ENCODE measurements around the gene MTMR4.

Gene MTMR4

DNA sequence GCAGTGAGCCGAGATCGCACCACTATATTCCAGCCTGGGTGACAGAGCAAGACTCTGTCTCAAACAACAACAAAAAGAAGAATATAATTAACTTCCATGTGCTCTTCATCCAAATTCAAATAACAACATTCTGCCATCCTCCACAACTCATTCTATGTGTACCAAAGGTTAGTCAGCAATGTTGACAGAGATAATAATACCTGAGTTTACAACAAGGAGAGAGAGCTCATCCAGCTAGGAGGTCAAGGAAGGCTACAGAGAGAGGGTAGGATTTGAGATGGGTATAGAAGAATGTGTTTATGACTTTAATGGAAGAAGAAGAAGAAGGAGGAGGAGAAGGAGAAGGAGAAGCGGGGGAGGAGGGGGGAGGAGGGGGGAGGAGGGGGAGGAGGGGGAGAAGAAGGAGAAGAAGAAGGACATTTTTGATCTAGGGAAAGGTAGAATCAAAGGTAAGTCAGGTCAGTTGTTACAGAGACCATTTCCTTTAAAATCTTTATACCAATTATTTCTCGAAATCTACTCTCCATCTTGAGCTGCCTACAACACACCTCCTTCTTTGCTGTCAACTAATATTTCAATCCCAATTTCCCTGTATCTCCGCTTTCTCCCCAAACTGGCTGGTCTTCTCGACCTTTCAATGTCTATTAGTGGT is 16.1 kb downstream of the MTMR4 start:
- TF ChIP-seq, protein P1, sequence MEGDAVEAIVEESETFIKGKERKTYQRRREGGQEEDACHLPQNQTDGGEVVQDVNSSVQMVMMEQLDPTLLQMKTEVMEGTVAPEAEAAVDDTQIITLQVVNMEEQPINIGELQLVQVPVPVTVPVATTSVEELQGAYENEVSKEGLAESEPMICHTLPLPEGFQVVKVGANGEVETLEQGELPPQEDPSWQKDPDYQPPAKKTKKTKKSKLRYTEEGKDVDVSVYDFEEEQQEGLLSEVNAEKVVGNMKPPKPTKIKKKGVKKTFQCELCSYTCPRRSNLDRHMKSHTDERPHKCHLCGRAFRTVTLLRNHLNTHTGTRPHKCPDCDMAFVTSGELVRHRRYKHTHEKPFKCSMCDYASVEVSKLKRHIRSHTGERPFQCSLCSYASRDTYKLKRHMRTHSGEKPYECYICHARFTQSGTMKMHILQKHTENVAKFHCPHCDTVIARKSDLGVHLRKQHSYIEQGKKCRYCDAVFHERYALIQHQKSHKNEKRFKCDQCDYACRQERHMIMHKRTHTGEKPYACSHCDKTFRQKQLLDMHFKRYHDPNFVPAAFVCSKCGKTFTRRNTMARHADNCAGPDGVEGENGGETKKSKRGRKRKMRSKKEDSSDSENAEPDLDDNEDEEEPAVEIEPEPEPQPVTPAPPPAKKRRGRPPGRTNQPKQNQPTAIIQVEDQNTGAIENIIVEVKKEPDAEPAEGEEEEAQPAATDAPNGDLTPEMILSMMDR (IDR thresholded peaks at IDR 0.05; ENCODE audit: low read depth, low read length, missing control alignments), result no peak
- Histone ChIP-seq H3K36me3 (replicated peaks) (peaks cover 33% of the 10 kb centered on the region), H3K4me3 (ENCODE audit: low read depth, low read length) (no peak overlapping the region), H3K27me3 (replicated peaks) (no peaks in the 10 kb centered on the region), H3K27ac (no peak overlapping the region)
- in situ Hi-C loops (cut with HindIII; ENCODE audit: low pct_ligation_motif_present, low sequenced_read_pairs), result no loop called here
- DNase-seq, result no peak

DNA sequence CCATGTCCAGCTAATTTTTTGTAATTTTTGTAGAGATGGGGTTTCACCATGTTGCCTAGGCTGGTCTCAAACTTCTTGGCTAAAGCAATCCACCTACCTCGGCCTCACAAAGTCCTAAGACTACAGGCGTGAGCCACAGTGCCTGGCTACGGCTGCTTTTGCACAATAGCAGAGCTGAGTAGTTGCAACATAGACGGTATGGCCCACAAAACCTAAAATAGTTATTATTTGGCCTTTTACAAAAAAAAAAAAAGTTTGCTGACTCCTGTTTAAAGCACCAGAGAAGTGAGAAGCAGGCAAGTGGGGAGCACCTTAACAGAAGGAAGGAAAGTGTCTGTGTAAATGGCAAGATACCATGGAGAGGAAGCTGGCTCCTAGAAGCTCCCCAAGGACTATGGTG is 20.9 kb downstream of the MTMR4 start:
- in situ Hi-C loops (cut with HindIII; ENCODE audit: low pct_ligation_motif_present, low sequenced_read_pairs), result no loop called here
- TF ChIP-seq, protein P1 (IDR thresholded peaks at IDR 0.05; ENCODE audit: low read depth, low read length, missing control alignments), result no peak

DNA sequence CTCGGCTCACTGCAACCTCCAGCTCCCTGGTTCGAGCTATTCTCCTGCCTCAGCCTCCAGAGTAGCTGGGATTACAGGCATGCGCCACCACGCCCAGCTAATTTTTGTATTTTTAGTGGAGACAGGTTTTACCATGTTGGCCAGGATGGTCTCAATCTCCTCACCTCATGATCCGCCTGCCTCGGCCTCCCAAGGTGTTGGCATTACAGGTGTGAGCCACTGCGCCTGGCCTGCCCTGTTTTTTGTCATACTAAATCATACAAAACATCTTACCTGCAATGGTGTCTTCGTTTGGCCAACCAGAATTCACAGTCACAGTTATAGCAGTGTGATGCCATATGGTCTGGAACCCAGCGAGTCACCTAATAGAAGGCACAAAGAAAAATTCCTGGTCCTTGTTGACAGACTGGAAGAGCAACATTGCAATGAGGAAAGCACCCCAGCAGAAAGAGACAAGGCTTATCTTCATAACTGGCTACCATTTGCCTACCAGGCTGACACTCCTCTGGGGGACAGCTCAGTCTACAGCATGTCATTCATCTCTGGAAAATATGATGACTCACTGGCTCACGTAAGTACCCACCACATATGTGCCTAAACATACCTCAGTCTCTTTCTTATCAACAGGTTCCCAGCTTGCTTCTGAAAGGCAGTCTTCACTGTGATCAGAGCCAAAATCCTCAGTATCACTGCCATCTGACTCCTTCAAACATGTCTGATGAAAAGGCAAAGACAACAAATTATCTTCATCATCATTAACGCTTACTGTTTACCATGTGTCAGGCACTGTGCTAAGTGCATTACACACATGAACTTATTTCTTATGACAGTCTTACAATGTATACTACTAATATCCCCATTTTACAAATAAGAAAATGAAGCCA is 22.0 kb downstream of the MTMR4 start:
- in situ Hi-C loops (cut with HindIII; ENCODE audit: low pct_ligation_motif_present, low sequenced_read_pairs), result no loop called here
- DNase-seq, result peak; percentile 24

More for the DNA sequence above, 20.9 kb downstream of the MTMR4 start:
- peaks cover 50% of the 10 kb centered on the region for H3K36me3 ChIP-seq (replicated peaks)
- H3K4me3 ChIP-seq (ENCODE audit: low read depth, low read length), result no peak overlapping the region
- no peaks in the 10 kb centered on the region for H3K27me3 ChIP-seq (replicated peaks)
- no peak overlapping the region for H3K27ac ChIP-seq
- no peak for DNase-seq

DNA sequence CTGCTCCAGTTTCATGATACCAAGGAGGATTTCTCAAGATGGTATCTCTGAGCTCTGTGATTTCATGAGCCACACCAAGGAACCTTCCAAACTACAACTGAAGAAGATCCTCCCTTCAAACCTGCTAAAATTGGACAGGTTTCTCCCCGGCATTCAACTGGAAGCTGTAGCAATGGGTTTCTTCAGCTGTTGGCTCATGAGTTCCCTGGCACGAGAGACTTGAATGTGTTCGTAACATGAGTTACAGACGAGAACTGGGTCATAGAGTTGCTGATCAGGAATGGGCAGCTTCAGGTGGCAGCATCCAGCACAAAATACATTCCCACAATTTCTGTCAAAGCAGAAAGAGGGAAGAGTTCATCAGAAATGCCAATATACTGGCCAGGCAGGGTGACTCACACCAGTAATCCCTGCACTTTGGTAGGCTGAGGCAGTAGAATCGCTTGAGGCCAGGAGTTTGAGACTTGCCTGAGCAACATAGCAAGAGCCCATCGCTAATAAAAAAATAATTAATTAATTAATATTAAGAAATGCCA is 22.9 kb downstream of the MTMR4 start:
- no peak overlapping the region for H3K4me3 ChIP-seq (ENCODE audit: low read depth, low read length)
- no peaks in the 10 kb centered on the region for H3K27me3 ChIP-seq (replicated peaks)
- DNase-seq, result no peak
- H3K36me3 ChIP-seq (replicated peaks), result peaks cover 47% of the 10 kb centered on the region
- in situ Hi-C loops (cut with HindIII; ENCODE audit: low pct_ligation_motif_present, low sequenced_read_pairs), result no loop called here
- TF ChIP-seq, protein P1 (IDR thresholded peaks at IDR 0.05; ENCODE audit: low read depth, low read length, missing control alignments), result no peak
- no peak overlapping the region for H3K27ac ChIP-seq

More for the DNA sequence above, 22.0 kb downstream of the MTMR4 start:
- no peak overlapping the region for H3K27ac ChIP-seq
- H3K4me3 ChIP-seq (ENCODE audit: low read depth, low read length), result no peak overlapping the region
- H3K36me3 ChIP-seq (replicated peaks), result peaks cover 47% of the 10 kb centered on the region
- TF ChIP-seq, protein P1 (IDR thresholded peaks at IDR 0.05; ENCODE audit: low read depth, low read length, missing control alignments), result no peak
- H3K27me3 ChIP-seq (replicated peaks), result no peaks in the 10 kb centered on the region

DNA sequence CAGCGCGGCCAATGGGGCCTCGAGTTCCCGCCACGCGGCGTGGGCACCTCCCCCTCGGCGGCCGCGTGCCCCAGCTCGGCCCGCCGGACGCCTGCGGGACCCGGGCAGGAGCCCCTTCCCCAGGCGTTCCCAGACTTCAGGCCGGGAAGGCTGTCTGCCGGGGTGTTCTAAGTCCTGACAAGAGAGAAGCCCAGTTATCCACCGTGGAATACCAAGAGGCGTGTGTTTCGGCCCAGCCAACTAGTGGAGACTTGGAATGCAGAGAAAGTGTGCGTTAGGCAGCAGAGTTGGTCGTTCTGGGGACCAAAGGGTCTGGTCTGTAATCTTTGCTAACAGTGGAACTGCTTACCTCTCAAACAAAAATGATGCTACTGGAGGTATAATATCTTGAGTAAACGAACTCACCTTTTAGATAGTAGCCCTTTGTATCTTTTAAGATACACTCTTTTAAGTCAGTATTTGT is 26.0 kb downstream of the MTMR4 start:
- H3K27ac ChIP-seq, result no peak overlapping the region
- no peak for DNase-seq
- TF ChIP-seq, protein P1 (IDR thresholded peaks at IDR 0.05; ENCODE audit: low read depth, low read length, missing control alignments), result no peak
- H3K36me3 ChIP-seq (replicated peaks), result peaks cover 26% of the 10 kb centered on the region
- no peaks in the 10 kb centered on the region for H3K27me3 ChIP-seq (replicated peaks)
- in situ Hi-C loops (cut with HindIII; ENCODE audit: low pct_ligation_motif_present, low sequenced_read_pairs), result no loop called here
- no peak overlapping the region for H3K4me3 ChIP-seq (ENCODE audit: low read depth, low read length)
